GM21515 (cell line): ENCODE measurements around the gene PCSK7.

ENCODE experiments used
- ATAC-seq: cut with Tn5 transposase; IDR thresholded peaks from one replicate; pipeline ENCODE4 v1.9.1; 2021; ENCODE audit not compliant: unreplicated experiment

Gene PCSK7

DNA sequence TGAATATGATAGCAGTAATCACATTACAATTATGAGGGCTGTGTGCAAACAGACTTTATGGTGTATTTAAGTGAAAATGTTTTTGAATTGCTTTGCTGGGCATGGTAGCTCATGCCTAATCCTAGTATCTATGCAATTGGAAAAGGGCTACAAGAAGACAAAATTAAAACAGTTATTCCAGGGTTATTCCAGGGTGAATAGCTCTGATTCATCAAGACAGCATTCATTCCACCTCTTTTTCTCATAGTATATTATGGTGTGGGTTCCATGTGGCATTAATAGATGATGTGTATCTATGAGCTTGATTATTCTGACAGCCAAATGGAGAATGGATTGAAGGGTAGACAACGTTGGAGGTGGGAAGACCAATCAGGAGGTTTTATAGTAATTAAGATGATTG, 65.4 kb downstream of the PCSK7 start:
- no peak for ATAC-seq

DNA sequence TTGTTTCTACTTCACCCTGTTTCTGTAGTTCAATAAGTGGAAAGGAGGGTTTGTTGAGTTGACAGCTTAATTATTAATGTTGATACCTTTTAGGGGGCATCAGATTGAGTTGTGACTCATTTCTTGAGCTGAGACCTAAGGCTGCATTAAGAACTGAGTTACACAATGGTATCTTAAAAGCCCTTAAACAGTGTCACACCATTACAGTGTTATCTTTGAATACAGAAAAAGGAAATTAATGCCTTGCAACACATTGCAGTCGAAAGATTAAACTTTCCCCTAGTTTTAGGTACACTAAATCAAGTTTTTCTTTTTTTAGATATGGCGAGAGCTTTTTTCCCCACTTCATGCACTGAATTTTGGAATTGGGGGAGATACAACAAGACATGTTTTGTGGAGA, 71.0 kb downstream of the PCSK7 start:
- ATAC-seq = no peak

DNA sequence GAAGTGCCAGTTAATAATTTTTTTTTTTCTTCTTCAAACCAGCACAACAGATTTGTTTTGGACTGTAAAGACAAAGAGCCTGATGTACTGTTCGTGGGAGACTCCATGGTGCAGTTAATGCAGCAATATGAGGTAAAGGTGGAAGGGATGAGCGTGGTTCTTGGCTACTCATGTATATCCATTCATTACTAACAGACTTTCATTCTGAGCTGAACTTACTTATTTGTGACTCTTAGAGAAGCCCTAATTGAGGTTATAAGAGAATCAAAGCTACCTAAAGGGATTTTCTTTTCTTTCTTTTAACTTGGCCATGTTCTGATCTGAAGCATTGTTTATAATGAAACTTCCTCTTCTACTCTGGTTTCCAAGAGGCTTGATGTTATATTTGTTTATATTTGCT, 72.0 kb downstream of the PCSK7 start:
- no peak for ATAC-seq

DNA sequence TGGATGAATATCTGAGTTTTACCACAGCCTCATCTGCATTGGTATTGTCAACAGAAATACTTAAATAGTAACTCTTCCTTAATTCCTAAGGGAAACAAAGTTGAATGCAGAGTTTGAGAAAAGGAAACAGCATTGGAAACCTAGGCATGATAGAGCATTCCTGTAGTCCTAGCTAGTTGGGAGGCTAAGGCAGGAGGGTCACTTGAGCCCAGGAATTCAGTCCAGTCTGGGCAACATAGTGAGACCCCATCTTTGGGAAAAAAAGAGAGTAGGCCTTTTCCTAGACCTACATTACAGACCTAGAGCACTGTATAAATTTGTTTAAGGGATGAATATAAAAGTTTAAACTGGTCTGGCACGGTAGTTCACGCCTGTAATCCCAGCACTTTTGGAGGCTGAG, 74.4 kb downstream of the PCSK7 start:
- no peak for ATAC-seq

DNA sequence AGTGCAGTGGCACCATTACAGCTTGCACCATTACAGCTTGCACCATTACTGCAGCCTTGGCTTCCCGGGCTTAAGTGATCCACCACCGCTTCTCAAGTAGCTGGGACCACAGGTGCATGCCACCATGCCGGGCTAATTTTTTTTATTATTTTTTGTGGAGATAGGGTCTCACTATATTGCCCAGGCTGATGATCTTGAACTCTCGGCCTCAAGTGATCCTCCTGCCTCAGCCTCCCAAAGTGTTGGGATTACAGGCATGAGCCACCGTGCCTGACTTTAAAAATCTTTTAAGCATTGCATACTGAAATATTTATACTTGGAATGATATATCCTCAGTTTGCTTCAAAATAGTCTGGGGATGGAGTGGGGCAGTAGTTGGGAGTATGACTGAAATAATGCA, 77.4 kb downstream of the PCSK7 start:
- no peak for ATAC-seq
